Panc1 (cell line): ENCODE results near the gene KIAA1217. TPM values are rescaled to one million over a fixed set of nuclear protein-coding genes. Genes with fewer than 3 reads are reported as not detected.

Source experiments
- ATAC-seq: fragments of 200-7000 bp; cut with Tn5 transposase; 2 replicates; pipeline ENCODE4 v1.9.1; 2020; ENCODE audit warnings: mild to moderate bottlenecking, moderate library complexity
- BruUV-seq: library from RNA; stranded (reverse); fragments of 400-500 nt; replicated peaks from 2 replicates; lab custom pipeline; 2021; lab: Mats Ljungman, UMichigan
- CTCF ChIA-PET: fragments of 300-600 bp; sonication (Branson Sonifier 250); formaldehyde crosslinking; loops from one replicate; lab custom pipeline; 2022; ENCODE audit warnings: antibody characterized with exemption; lab: Charles Lee
- POLR2A ChIA-PET: fragments of 300-600 bp; sonication (Branson Sonifier 250); formaldehyde crosslinking; loops from one replicate; lab custom pipeline; 2022; ENCODE audit warnings: antibody characterized with exemption; lab: Charles Lee
- DNase-seq: peaks from one replicate; pipeline ENCODE4 v3.0.0-alpha.2; 2010; ENCODE audit warnings: low read depth, low spot score
- H3K27ac ChIP-seq: 2 replicates; pipeline ENCODE4 v1.5.1; 2011; ENCODE audit warnings: mild to moderate bottlenecking, low read length, inconsistent platforms
- H3K27me3 ChIP-seq: fragments of 200-500 bp; sonication (Bioruptor generic); 2 replicates; pipeline ENCODE4 v1.6.0; 2014; ENCODE audit warnings: low read length, inconsistent platforms; ENCODE audit not compliant: control insufficient read depth, insufficient read depth
- H3K36me3 ChIP-seq: fragments of 200-500 bp; sonication (Bioruptor generic); 2 replicates; pipeline ENCODE4 v1.5.1; 2014; ENCODE audit warnings: inconsistent platforms, mild to moderate bottlenecking, low read length, moderate library complexity; ENCODE audit not compliant: control insufficient read depth, insufficient read depth
- H3K4me1 ChIP-seq: 2 replicates; pipeline ENCODE4 v1.5.1; 2011; ENCODE audit warnings: inconsistent platforms, mild to moderate bottlenecking, low read length, moderate library complexity; ENCODE audit not compliant: control insufficient read depth, insufficient read depth
- H3K4me3 ChIP-seq, 2 experiments: 2 replicates each; pipeline ENCODE4 v1.5.1; 2011 to 2012; ENCODE audit warnings: low read depth in 2 of 2, low read length in 2 of 2, mild to moderate bottlenecking in 2 of 2, inconsistent platforms in 1 of 2, moderate library complexity in 1 of 2
- H3K9me3 ChIP-seq: fragments of 200-500 bp; sonication (Bioruptor generic); 2 replicates; pipeline ENCODE4 v1.5.1; 2014; ENCODE audit warnings: low read depth, mild to moderate bottlenecking, inconsistent platforms, low read length, moderate library complexity; ENCODE audit not compliant: control insufficient read depth, insufficient read depth
- POLR2AphosphoS5 ChIP-seq: IDR thresholded peaks from 2 replicates; pipeline ENCODE4 v1.6.1; 2012; ENCODE audit warnings: mild to moderate bottlenecking, low read depth, low read length, moderate library complexity
- SIN3A ChIP-seq: IDR thresholded peaks from 2 replicates; pipeline ENCODE4 v1.6.1; 2012; ENCODE audit warnings: low read depth, mild to moderate bottlenecking, low read length, moderate library complexity, borderline replicate concordance; ENCODE audit not compliant: insufficient read depth
- TCF7L2 ChIP-seq: IDR thresholded peaks from 2 replicates; pipeline ENCODE4 v1.6.1; 2011; ENCODE audit warnings: mild to moderate bottlenecking, low read depth, low read length, inconsistent platforms
- in situ Hi-C: cut with HindIII; loops from 2 replicates; pipeline ENCODE4 v1.10.0; 2016; ENCODE audit warnings: low sequenced_read_pairs, low pct_unique_long_range_greater_than_20kb
- intact Hi-C: fragments of 100-400 bp; cut with micrococcal nuclease; formaldehyde crosslinking; loops from one replicate; pipeline ENCODE4 v1.10.0; 2022; ENCODE audit not compliant: unreplicated experiment
- total RNA-seq: library from RNA; stranded (reverse); gene quantifications from one replicate; pipeline ENCODE4 v1.2.1, GENCODE V29; 2021; ENCODE audit not compliant: unreplicated experiment
- TF ChIP-seq, protein P1 (sequence below), 2 experiments: IDR thresholded peaks; 2 replicates each; pipeline ENCODE4 v1.6.1; 2011 to 2012; ENCODE audit warnings: low read depth in 2 of 2, control low read depth in 1 of 2, low read length in 1 of 2, mild to moderate bottlenecking in 1 of 2, moderate library complexity in 1 of 2; ENCODE audit not compliant: insufficient read depth in 1 of 2
- TF ChIP-seq, protein P2 (sequence below): fragments of 450-650 bp; IDR thresholded peaks from 2 replicates; pipeline ENCODE4 v1.5.1; 2017; ENCODE audit warnings: mild to moderate bottlenecking

Gene KIAA1217
- total RNA-seq, 1 experiment from 2014 or later: 11.6 TPM

DNA sequence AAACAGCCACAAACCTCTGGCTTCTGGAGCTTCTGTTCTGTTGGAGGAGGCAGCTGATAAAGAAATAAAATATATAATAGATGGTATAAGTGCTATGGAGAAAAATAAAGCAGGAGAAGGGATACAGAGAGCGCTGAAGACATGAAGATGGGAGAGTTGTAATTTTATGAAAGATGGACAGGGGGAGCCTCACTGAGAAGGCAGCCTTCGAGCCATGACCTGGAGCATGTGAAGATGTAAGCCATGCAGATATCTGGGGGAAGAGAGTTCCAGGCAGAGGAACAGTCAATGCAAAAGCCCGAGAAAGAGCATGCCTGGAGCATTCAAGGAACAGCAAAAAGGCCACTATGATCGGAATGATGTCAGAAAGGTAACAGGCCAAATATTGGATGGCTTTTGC is 187.5 kb downstream of the KIAA1217 start:
- H3K4me3 ChIP-seq: no peak overlapping the region
- ChIA-PET POLR2A (no interaction called here), CTCF (no interaction called here)
- in situ Hi-C loops: no loop called here
- no TSS peak for BruUV-seq
- no peaks in the 10 kb centered on the region for H3K9me3 ChIP-seq
- no peaks in the 10 kb centered on the region for H3K27me3 ChIP-seq
- TF ChIP-seq TCF7L2 (no peak), SIN3A (no peak), POLR2AphosphoS5 (no peak)
- TF ChIP-seq, protein P1, sequence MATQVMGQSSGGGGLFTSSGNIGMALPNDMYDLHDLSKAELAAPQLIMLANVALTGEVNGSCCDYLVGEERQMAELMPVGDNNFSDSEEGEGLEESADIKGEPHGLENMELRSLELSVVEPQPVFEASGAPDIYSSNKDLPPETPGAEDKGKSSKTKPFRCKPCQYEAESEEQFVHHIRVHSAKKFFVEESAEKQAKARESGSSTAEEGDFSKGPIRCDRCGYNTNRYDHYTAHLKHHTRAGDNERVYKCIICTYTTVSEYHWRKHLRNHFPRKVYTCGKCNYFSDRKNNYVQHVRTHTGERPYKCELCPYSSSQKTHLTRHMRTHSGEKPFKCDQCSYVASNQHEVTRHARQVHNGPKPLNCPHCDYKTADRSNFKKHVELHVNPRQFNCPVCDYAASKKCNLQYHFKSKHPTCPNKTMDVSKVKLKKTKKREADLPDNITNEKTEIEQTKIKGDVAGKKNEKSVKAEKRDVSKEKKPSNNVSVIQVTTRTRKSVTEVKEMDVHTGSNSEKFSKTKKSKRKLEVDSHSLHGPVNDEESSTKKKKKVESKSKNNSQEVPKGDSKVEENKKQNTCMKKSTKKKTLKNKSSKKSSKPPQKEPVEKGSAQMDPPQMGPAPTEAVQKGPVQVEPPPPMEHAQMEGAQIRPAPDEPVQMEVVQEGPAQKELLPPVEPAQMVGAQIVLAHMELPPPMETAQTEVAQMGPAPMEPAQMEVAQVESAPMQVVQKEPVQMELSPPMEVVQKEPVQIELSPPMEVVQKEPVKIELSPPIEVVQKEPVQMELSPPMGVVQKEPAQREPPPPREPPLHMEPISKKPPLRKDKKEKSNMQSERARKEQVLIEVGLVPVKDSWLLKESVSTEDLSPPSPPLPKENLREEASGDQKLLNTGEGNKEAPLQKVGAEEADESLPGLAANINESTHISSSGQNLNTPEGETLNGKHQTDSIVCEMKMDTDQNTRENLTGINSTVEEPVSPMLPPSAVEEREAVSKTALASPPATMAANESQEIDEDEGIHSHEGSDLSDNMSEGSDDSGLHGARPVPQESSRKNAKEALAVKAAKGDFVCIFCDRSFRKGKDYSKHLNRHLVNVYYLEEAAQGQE (IDR thresholded peaks at IDR 0.05; ENCODE audit: insufficient read depth in 1 of 2, low read depth in 2 of 2, low read length in 1 of 2): no peak
- TF ChIP-seq, protein P2, sequence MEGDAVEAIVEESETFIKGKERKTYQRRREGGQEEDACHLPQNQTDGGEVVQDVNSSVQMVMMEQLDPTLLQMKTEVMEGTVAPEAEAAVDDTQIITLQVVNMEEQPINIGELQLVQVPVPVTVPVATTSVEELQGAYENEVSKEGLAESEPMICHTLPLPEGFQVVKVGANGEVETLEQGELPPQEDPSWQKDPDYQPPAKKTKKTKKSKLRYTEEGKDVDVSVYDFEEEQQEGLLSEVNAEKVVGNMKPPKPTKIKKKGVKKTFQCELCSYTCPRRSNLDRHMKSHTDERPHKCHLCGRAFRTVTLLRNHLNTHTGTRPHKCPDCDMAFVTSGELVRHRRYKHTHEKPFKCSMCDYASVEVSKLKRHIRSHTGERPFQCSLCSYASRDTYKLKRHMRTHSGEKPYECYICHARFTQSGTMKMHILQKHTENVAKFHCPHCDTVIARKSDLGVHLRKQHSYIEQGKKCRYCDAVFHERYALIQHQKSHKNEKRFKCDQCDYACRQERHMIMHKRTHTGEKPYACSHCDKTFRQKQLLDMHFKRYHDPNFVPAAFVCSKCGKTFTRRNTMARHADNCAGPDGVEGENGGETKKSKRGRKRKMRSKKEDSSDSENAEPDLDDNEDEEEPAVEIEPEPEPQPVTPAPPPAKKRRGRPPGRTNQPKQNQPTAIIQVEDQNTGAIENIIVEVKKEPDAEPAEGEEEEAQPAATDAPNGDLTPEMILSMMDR: no peak; the same call in 1 of the 2 replicates
- DNase-seq (no peak), ATAC-seq (no peak)
- no peak overlapping the region for H3K27ac ChIP-seq
- no peaks in the 10 kb centered on the region for H3K4me1 ChIP-seq
- no peaks in the 10 kb centered on the region for H3K36me3 ChIP-seq
- intact Hi-C loops: no loop called here

DNA sequence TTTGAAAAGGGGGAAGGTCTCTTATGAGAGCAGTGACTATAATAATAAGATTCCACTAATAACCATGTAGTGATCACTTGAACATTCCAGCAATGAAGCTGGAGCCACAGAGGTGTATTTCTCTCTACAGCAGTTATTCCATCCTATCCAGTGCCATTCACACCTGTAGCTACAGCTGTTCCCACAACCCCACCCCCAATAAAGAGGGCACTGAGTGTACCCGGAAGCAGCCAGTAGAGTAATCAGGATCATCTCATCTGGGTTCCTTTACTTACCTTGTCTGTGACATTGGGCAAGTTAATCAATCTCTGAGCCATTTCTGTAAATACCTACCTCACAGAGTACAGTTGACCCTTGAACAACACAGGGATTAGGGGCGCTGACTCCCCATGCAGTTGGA is 188.7 kb downstream of the KIAA1217 start:
- ChIA-PET POLR2A (no interaction called here), CTCF (no interaction called here)
- no peak overlapping the region for H3K4me3 ChIP-seq
- H3K27ac ChIP-seq: no peak overlapping the region
- intact Hi-C loops (no loop called here), in situ Hi-C loops (no loop called here)
- no TSS peak for BruUV-seq
- no peaks in the 10 kb centered on the region for H3K4me1 ChIP-seq
- no peaks in the 10 kb centered on the region for H3K9me3 ChIP-seq
- ATAC-seq (no peak), DNase-seq (no peak)
- no peaks in the 10 kb centered on the region for H3K27me3 ChIP-seq
- H3K36me3 ChIP-seq: no peaks in the 10 kb centered on the region
- TF ChIP-seq POLR2AphosphoS5 (no peak), SIN3A (no peak), TCF7L2 (no peak)
- TF ChIP-seq, protein P1 (IDR thresholded peaks at IDR 0.05; ENCODE audit: insufficient read depth in 1 of 2, low read depth in 2 of 2, low read length in 1 of 2): no peak
- TF ChIP-seq, protein P2: no peak
